HG03439 (cell line): ENCODE results near the gene MLLT1.

Source experiments
- ATAC-seq: cut with Tn5 transposase; IDR thresholded peaks from one replicate; pipeline ENCODE4 v1.9.1; 2021; ENCODE audit warnings: mild to moderate bottlenecking, moderate library complexity; ENCODE audit not compliant: unreplicated experiment

MLLT1 gene

GRCh38 chr19:6212403-6213265 is 67.1 kb downstream of the MLLT1 start:
- ATAC-seq = no peak

GRCh38 chr19:6211632-6212402 is 68.0 kb downstream of the MLLT1 start:
- ATAC-seq = no peak

GRCh38 chr19:6210721-6211600 is 68.8 kb downstream of the MLLT1 start:
- no peak for ATAC-seq

- ATAC-seq = no peak
Measured at GRCh38 chr19:6210091-6210490, 69.7 kb downstream of the MLLT1 start.

GRCh38 chr19:6209680-6210079 is 70.1 kb downstream of the MLLT1 start:
- ATAC-seq = no peak

- ATAC-seq = no peak
Measured at GRCh38 chr19:6209233-6209632, 70.5 kb downstream of the MLLT1 start.

- ATAC-seq = no peak
Measured at GRCh38 chr19:6204866-6205723, 74.7 kb downstream of the MLLT1 start.

GRCh38 chr19:6204212-6204611 is 75.6 kb downstream of the MLLT1 start:
- no peak for ATAC-seq

- peak; percentile 83 for ATAC-seq
Measured at GRCh38 chr19:6199240-6199994, 80.4 kb downstream of the MLLT1 start.

GRCh38 chr19:6198896-6199239 is 80.9 kb downstream of the MLLT1 start:
- ATAC-seq = no peak

GRCh38 chr19:6196361-6196760 is 83.4 kb downstream of the MLLT1 start:
- no peak for ATAC-seq

- ATAC-seq = no peak
Measured at GRCh38 chr19:6188811-6189210, 91.0 kb downstream of the MLLT1 start.

GRCh38 chr19:6187374-6187773 is 92.4 kb downstream of the MLLT1 start:
- ATAC-seq = no peak

- ATAC-seq = no peak
Measured at GRCh38 chr19:6185835-6186834, 93.6 kb downstream of the MLLT1 start.

- ATAC-seq = no peak
Measured at GRCh38 chr19:6185093-6185834, 94.5 kb downstream of the MLLT1 start.

- no peak for ATAC-seq
Measured at GRCh38 chr19:6181119-6181518, 98.7 kb downstream of the MLLT1 start.

GRCh38 chr19:6173190-6173589 is 106.6 kb downstream of the MLLT1 start:
- ATAC-seq = no peak
